ENCODE measurements around the gene MAGEA3. TPM values are rescaled to one million over a fixed set of nuclear protein-coding genes. Genes with fewer than 3 reads are reported as not detected.
"Not testable (repeated sequence)": the region's sequence is repeated elsewhere in the genome, so short reads cannot be mapped to it uniquely, and the experiment has no call there.

Gene MAGEA3
- total RNA-seq, result not detected

- not testable (repeated sequence) for H3K4me3 ChIP-seq; H3K36me3 ChIP-seq; H3K27me3 ChIP-seq (replicated peaks; ENCODE audit: insufficient read depth); H3K27ac ChIP-seq; DNase-seq (ENCODE audit: low spot score); ATAC-seq (ENCODE audit: insufficient number of reproducible peaks, low FRiP score, low read depth); H3K4me1 ChIP-seq (ENCODE audit: control insufficient read depth in 1 of 2, low read depth in 2 of 2); H3K9me3 ChIP-seq
Observed at GRCh38 chrX:152697952-152698931, at the start of gene MAGEA3. TSS of gene MAGEA3 (plus strand) at chrX:152698794. CDS start at chrX:152700833, 2,039 bp downstream.

GRCh38 chrX:152652060-152652459, 46.5 kb upstream of the MAGEA3 start:
- Histone ChIP-seq H3K4me3 (no peak overlapping the region), H3K9me3 (no peaks in the 10 kb centered on the region), H3K36me3 (no peaks in the 10 kb centered on the region), H3K4me1 (ENCODE audit: control insufficient read depth in 1 of 2, low read depth in 2 of 2) (no peaks in the 10 kb centered on the region), H3K27ac (no peak overlapping the region), H3K27me3 (replicated peaks; ENCODE audit: insufficient read depth) (no peaks in the 10 kb centered on the region)
- DNase-seq (ENCODE audit: low spot score) (no peak), ATAC-seq (ENCODE audit: insufficient number of reproducible peaks, low FRiP score, low read depth) (no peak)
- no peak for TF ChIP-seq CTCF (IDR thresholded peaks at IDR 0.05)

GRCh38 chrX:152652467-152652866, 46.1 kb upstream of the MAGEA3 start:
- Histone ChIP-seq H3K27me3 (replicated peaks; ENCODE audit: insufficient read depth) (no peaks in the 10 kb centered on the region), H3K4me3 (no peak overlapping the region), H3K36me3 (no peaks in the 10 kb centered on the region), H3K4me1 (ENCODE audit: control insufficient read depth in 1 of 2, low read depth in 2 of 2) (no peaks in the 10 kb centered on the region), H3K9me3 (no peaks in the 10 kb centered on the region), H3K27ac (no peak overlapping the region)
- DNase-seq (ENCODE audit: low spot score) (no peak), ATAC-seq (ENCODE audit: insufficient number of reproducible peaks, low FRiP score, low read depth) (no peak)
- no peak for TF ChIP-seq CTCF (IDR thresholded peaks at IDR 0.05)

- Histone ChIP-seq H3K36me3 (no peaks in the 10 kb centered on the region), H3K4me1 (ENCODE audit: control insufficient read depth in 1 of 2, low read depth in 2 of 2) (no peaks in the 10 kb centered on the region), H3K27ac (no peak overlapping the region), H3K4me3 (no peak overlapping the region), H3K9me3 (no peaks in the 10 kb centered on the region), H3K27me3 (replicated peaks; ENCODE audit: insufficient read depth) (no peaks in the 10 kb centered on the region)
- no peak for TF ChIP-seq CTCF (IDR thresholded peaks at IDR 0.05)
- ATAC-seq (ENCODE audit: insufficient number of reproducible peaks, low FRiP score, low read depth) (no peak), DNase-seq (ENCODE audit: low spot score) (no peak)
Observed at GRCh38 chrX:152656087-152656486, 42.5 kb upstream of the MAGEA3 start.

- Histone ChIP-seq H3K9me3 (no peaks in the 10 kb centered on the region), H3K4me1 (ENCODE audit: control insufficient read depth in 1 of 2, low read depth in 2 of 2) (no peaks in the 10 kb centered on the region), H3K27ac (no peak overlapping the region), H3K36me3 (no peaks in the 10 kb centered on the region), H3K27me3 (replicated peaks; ENCODE audit: insufficient read depth) (no peaks in the 10 kb centered on the region), H3K4me3 (no peak overlapping the region)
- no peak for ATAC-seq (ENCODE audit: insufficient number of reproducible peaks, low FRiP score, low read depth)
- DNase-seq (ENCODE audit: low spot score), result no peak
- TF ChIP-seq CTCF (IDR thresholded peaks at IDR 0.05), result no peak
Observed at GRCh38 chrX:152656890-152657289, 41.7 kb upstream of the MAGEA3 start.

Data from thoracic aorta (tissue), 2 donors.